Osteocyte (in vitro differentiated cells): Measurements from ENCODE around the gene MDFIC2. TPM values are rescaled to one million over a fixed set of nuclear protein-coding genes. Genes with fewer than 3 reads are reported as not detected.

Source experiments
- DNase-seq: peaks from one replicate; pipeline ENCODE4 v3.0.0; 2021; ENCODE audit warnings: mixed read lengths; ENCODE audit not compliant: unreplicated experiment; ENCODE audit errors: extremely low spot score
- H3K27ac Mint-ChIP-seq: one replicate; pipeline ENCODE4 v1.8.0; 2021; ENCODE audit warnings: mild to moderate bottlenecking, mixed read lengths; ENCODE audit not compliant: unreplicated experiment
- H3K27me3 Mint-ChIP-seq: one replicate; pipeline ENCODE4 v1.8.0; 2021; ENCODE audit warnings: mixed read lengths; ENCODE audit not compliant: unreplicated experiment
- H3K36me3 Mint-ChIP-seq: one replicate; pipeline ENCODE4 v1.8.0; 2021; ENCODE audit warnings: mixed read lengths; ENCODE audit not compliant: unreplicated experiment
- H3K4me1 Mint-ChIP-seq: one replicate; pipeline ENCODE4 v1.8.0; 2021; ENCODE audit warnings: mixed read lengths; ENCODE audit not compliant: unreplicated experiment
- H3K4me3 Mint-ChIP-seq: one replicate; pipeline ENCODE4 v1.8.0; 2021; ENCODE audit warnings: mild to moderate bottlenecking, moderate library complexity, mixed read lengths; ENCODE audit not compliant: unreplicated experiment
- H3K9me3 Mint-ChIP-seq: one replicate; pipeline ENCODE4 v1.8.0; 2021; ENCODE audit warnings: mixed read lengths; ENCODE audit not compliant: unreplicated experiment
- total RNA-seq: library from RNA; stranded (reverse); gene quantifications from 2 replicates; pipeline ENCODE4 v1.2.1, GENCODE V29; 2021
- TF ChIP-seq, protein P1 (sequence below): fragments of 200-600 bp; sonication (generic); IDR thresholded peaks from 2 replicates; pipeline ENCODE4 v1.5.0; 2021; ENCODE audit warnings: antibody characterized with exemption, mild to moderate bottlenecking, moderate library complexity

Gene MDFIC2
- total RNA-seq, 1 donor from 2014 or later, result not detected

DNA sequence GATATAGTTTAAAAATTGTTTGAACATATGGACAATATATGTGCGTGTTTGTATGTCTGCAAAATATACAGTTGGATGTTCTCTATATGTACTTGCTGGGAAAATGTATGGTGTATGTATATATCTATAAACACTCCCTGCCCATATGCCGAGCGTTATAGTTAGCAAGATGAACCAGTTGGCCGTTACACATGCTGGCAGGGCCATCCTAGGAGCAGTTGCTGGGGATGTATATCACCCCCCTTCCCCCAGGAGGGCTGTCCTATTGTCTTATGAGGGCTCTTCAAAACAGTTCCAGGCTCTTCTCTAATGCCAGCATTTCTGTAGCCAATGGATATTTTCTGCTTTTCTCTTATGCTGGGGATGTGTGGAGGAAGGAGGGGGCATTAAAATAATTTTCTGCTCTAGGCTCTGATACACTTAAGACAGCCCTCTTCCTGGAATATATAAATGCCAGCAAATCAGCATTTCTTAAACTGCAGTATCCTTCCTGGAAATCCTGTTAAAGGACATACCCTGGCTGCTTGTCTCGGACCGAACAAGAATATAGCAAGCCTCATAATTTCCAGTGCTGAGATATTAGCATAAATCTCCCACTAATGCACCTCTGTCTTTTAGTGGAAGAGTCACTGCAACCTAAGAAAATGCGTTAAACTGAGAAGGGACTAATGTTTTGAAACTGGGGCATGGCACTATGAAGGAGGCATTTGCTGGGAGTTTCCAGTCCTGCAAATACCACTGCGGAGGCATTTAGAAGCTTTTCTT lies 134.4 kb downstream of the MDFIC2 start:
- Mint-ChIP-seq H3K4me3 (no peak overlapping the region), H3K27me3 (peaks cover 32% of the 10 kb centered on the region), H3K4me1 (no peaks in the 10 kb centered on the region), H3K36me3 (no peaks in the 10 kb centered on the region), H3K27ac (no peak overlapping the region), H3K9me3 (no peaks in the 10 kb centered on the region)
- DNase-seq, result no peak
- TF ChIP-seq, protein P1, sequence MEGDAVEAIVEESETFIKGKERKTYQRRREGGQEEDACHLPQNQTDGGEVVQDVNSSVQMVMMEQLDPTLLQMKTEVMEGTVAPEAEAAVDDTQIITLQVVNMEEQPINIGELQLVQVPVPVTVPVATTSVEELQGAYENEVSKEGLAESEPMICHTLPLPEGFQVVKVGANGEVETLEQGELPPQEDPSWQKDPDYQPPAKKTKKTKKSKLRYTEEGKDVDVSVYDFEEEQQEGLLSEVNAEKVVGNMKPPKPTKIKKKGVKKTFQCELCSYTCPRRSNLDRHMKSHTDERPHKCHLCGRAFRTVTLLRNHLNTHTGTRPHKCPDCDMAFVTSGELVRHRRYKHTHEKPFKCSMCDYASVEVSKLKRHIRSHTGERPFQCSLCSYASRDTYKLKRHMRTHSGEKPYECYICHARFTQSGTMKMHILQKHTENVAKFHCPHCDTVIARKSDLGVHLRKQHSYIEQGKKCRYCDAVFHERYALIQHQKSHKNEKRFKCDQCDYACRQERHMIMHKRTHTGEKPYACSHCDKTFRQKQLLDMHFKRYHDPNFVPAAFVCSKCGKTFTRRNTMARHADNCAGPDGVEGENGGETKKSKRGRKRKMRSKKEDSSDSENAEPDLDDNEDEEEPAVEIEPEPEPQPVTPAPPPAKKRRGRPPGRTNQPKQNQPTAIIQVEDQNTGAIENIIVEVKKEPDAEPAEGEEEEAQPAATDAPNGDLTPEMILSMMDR, result no peak

DNA sequence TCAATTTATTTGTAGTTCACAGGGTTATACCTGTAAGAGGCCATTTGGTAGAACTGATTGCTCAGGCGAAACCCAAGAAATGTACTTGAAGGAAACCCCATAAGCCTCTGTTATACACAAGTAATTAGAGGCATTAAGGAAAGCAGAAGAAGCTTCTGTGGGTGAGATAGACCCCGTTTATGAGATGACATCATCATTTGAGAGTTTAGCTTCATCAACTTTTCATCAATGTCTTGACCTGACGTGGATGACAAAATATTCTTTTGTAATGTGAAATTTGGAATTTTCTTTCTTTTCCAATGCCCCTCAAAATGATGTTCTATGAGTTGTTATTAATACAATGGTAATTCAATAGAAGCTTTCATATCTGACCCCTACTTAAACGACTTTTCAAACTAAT lies 136.2 kb downstream of the MDFIC2 start:
- H3K36me3 Mint-ChIP-seq, result no peaks in the 10 kb centered on the region
- no peak overlapping the region for H3K27ac Mint-ChIP-seq
- no peak for DNase-seq
- no peaks in the 10 kb centered on the region for H3K4me1 Mint-ChIP-seq
- H3K9me3 Mint-ChIP-seq, result no peaks in the 10 kb centered on the region
- no peak overlapping the region for H3K4me3 Mint-ChIP-seq
- TF ChIP-seq, protein P1, result no peak
- H3K27me3 Mint-ChIP-seq, result peaks cover 33% of the 10 kb centered on the region

DNA sequence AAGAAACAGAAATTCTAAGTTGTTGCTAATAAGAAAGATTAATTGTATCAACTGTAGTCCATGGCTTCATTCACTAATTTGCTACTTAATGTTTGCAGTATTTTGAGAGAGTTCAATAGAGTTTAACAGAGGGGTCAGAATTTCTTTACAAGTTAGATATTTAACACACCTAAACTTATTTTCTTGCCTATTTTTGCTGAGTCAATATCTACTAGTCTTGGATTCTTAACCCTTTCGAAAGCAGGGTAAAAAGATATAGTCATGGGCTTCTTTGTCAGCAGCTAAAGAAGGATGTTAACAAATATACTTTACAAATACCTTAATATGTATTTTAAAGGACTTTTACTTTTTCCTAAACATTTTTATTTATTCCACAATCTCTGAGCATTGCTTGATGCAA lies 155.6 kb downstream of the MDFIC2 start:
- Mint-ChIP-seq H3K27ac (no peak overlapping the region), H3K4me3 (no peak overlapping the region), H3K36me3 (no peaks in the 10 kb centered on the region), H3K4me1 (no peaks in the 10 kb centered on the region), H3K27me3 (peaks cover 43% of the 10 kb centered on the region), H3K9me3 (no peaks in the 10 kb centered on the region)
- TF ChIP-seq, protein P1, result no peak
- DNase-seq, result no peak

DNA sequence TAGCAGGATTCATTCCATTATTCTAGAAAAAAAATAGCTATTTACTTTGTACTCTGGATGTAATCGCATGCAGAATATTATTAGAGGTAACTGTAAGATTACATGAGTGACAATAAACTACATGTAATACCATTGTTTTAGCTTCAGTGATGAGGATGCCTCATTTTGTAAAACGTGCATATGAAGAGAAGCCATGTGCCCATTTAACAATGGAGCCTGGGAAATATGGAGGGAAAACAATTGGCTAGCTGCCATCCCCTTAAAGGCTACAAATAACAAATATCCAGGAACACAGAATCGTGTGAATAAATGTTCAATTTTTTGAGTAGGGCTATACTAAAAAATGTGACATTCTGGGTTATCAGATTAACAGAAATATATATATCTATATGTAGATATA lies 161.8 kb downstream of the MDFIC2 start:
- no peak overlapping the region for H3K4me3 Mint-ChIP-seq
- TF ChIP-seq, protein P1, result no peak
- no peak overlapping the region for H3K27ac Mint-ChIP-seq
- no peaks in the 10 kb centered on the region for H3K9me3 Mint-ChIP-seq
- peaks cover 27% of the 10 kb centered on the region for H3K27me3 Mint-ChIP-seq
- H3K36me3 Mint-ChIP-seq, result no peaks in the 10 kb centered on the region
- H3K4me1 Mint-ChIP-seq, result no peaks in the 10 kb centered on the region
- no peak for DNase-seq

DNA sequence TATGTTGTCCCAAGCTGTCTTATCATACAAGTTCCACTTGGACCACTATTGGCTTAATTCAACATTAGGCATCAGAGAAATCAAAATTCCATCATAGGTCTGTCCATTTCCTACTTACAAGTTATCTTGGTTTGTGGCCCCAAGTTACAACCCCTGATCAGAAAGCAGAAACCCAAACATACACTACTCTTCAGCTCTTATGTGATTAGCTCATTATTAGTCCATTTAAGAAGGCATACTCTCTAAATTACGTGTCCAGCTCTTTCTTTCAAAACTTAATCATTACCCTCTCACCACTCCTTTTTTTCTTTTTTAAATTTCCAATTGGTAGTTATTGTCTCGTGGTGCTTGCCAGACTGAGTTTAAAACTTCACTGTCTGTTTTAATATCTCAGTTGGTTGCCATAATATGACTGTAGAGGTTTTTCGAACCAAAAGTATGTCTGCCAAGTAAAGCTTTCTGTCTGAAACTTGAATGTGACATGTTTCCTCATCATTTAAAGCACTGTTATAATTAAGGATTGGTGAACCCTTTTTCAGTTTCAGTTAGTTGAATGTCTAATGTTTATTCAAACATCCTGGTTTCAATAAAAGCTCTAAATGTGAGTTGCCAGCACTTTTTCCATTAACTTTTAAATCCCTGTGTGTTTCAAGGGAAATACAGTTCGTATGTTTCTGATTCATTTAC lies 162.6 kb downstream of the MDFIC2 start:
- TF ChIP-seq, protein P1, result no peak
- H3K4me3 Mint-ChIP-seq, result no peak overlapping the region
- no peak for DNase-seq
- H3K9me3 Mint-ChIP-seq, result no peaks in the 10 kb centered on the region
- no peaks in the 10 kb centered on the region for H3K36me3 Mint-ChIP-seq
- no peaks in the 10 kb centered on the region for H3K4me1 Mint-ChIP-seq
- H3K27me3 Mint-ChIP-seq, result peaks cover 34% of the 10 kb centered on the region
- H3K27ac Mint-ChIP-seq, result no peak overlapping the region
